Activated CD4-positive, alpha-beta T cell treated with anti-CD3 and anti-CD28 coated beads, Interleukin-2, Interleukin-4, amounts not matched to agents 100 ng/mL and 50 ng/mL, durations not matched to agents 16 hours and 8 hours (primary cell): ENCODE data around the gene SLC43A1.

Experiments
- DNase-seq: peaks from one replicate; pipeline ENCODE4 v3.0.0-alpha.2; 2020; ENCODE audit warnings: low spot score

SLC43A1 gene

DNA sequence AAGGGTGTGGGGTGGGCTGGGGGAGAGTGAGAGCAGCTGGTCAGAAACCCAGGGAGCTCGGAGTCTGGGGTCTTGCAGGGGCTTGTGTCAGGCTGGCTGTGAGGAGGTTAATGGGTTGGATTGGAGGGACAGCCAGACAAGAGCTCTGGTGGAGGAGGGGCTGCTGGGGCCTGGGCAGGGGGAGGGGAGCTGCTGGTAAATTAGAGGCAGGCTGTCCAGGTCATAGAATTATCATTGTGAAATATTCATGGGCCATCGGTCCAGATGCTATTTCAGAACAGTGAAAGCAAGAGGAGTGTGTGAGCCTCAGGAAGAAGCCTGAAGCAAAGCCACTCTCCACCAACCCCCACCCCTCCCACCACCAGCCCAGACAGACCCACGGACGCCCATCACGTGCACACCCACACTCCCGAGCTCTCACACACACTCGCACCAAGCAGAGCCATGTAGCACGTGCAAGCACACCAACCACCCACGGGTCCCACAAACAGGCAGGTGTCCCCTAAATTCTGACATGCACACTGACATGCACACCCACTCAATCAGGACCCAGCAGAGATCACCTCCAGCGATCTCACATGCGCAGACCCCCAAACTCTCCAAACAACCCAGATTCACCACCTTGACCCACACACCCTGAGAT is 36.4 kb downstream of the SLC43A1 start:
- no peak for DNase-seq

DNA sequence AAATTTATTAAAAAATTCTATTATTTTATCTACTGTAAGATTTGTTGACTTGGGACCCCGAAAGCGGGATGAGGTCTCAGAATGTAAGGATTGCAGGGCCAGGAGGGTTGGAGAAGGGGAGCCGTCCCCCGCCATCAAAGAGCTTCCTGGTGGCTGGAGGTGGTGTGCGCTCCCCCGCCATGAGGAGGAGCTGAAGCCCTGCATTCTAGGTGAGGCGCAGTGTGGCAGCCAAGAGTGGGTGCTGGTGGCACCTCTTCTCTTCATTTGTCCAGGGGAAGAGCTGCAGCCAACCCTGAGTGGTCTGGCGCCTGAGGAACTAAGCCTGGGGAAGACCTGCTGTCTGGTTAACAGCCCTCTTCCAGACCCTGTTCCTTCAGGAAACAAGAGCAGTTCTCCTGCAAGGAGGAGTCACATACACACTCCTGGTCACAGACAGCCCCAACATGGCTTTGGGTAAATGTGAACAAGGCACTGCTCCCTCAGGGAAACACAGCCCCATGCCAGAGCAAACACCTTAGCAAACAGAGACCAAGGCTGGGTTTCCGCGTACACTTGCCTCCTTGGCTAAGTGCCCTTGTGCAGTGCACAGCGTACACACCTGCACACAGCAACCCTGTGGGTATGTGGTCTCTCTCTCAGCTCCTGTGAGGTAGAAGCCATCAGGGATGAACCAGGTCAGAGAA is 37.9 kb downstream of the SLC43A1 start:
- no peak for DNase-seq

- no peak for DNase-seq
These were observed 38.6 kb downstream of the SLC43A1 start for GRCh38 chr11:57476757-57477506.

GRCh38 chr11:57476047-57476756 is 39.3 kb downstream of the SLC43A1 start:
- DNase-seq, result no peak

DNA sequence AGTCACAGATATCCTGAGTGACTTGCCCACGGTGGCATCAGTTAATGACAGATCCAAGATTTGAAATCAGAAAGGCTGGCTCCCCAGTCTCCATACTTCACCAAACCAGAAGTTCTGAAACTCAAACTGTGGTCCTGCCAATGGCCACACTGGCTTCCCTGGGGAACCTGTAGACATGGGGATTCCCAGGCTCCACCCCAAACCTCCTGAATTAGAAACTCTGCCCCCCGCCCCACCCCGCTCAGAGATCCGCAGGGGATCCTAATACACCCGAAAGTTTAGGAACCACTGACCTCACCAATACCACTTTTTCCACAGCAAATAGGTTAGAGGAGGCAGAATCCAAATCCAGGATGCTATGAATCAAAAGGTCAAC is 39.8 kb downstream of the SLC43A1 start:
- no peak for DNase-seq

DNA sequence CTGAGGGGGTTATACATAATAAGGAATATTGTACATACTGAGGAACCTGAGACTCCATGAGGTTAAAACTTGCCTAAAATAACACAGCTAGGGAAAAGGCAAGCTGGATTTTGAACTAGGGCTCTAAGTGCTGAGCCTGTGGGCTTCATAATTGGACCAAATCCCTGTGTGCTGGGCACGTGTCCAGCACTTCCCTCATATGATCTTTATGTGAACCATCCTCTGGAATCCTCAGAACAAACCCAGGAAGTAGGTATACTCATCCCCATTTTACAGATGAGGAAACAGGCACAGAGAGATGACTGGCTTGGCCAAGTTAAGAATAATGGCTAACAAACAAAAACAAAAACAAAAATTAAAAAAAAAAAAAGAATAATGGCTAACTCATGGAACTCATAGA is 40.3 kb downstream of the SLC43A1 start:
- DNase-seq, result no peak

GRCh38 chr11:57474803-57475115 is 40.7 kb downstream of the SLC43A1 start:
- no peak for DNase-seq

DNA sequence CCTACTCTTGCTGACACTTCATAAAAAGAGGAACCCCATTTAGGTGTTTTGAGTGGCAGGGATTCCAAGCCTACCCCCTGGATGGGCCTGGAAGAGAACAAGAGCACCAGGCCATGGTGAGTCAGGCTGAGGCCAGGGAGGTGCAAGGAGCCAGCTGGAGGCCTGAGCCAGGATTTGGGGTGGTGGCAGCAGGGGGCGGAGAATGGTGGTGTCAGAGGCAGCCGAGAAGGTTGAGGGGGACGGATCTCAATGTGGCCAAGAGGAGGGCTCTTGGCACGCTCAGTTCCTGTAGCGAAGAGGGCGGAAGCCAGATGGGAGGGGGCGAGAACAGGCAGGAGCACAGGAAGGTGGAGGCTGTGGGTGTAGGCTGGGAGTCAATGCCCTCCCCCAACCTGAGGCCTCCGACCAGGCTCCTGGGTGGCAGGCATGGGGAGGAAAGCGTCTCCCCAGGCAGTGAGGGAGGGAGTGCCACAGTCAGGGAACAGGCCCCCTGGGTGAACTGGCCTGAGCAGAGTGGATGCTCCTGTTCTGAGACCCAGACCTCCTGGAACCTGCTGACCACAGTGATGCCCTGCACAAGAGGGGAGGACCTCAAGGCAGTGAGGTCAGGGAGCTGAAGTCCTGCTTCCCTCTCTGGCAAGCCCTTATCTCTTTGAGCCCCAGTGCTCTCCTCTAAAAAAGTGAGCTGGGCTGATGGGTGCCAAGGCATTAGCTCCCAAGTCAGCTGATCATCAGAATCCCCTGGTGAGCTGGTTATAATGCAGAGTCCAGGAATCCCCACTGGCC is 41.3 kb downstream of the SLC43A1 start:
- DNase-seq, result peak; percentile 35

DNA sequence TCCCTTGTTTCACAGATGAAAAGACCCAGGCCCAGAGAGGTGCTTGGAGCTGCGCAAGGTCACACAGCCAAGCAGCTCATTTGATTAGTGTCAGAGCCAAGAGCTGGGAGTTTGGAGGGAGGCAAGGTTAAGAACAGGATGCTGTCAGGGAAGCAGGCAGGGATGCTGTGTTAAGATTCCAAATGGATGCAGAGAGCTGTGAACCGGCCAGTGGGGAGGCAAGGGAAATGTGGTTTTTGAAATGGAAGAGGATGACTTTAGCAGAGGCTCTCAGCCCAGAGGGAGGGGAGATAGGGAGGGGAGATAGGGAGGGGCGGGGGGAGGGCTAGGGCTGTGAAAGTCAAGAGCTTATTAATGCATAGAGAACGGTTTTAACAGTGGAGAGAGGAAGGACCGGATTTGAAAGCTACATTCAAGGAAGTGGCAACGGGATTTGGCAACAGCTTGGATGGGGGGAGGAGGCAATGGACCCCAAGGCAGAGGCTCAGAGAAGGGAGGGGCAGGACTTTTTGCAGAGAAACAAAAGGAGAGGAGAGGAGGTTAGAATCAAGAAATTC is 42.1 kb downstream of the SLC43A1 start:
- no peak for DNase-seq

GRCh38 chr11:57471496-57471895 is 44.0 kb downstream of the SLC43A1 start:
- no peak for DNase-seq

DNA sequence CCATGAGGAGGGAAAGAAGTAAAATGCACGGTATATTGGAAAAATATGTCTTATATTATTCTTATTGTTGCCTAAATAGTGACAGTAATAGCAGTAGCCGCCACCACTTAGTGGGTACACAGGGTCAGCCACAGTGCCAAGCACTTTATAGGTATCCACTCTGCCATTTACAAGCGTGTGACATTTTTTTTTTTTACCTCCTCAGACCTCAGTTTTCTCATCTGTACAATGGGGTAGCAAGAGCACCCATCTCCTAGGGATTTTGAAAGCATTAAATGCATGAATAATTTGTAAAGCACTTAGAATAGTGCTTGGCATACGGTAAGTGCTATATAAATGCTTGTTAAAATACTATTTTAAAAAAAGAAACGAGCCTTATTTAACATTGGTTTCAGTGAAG is 46.2 kb downstream of the SLC43A1 start:
- no peak for DNase-seq

GRCh38 chr11:57468276-57468675 is 47.2 kb downstream of the SLC43A1 start:
- DNase-seq, result no peak

DNA sequence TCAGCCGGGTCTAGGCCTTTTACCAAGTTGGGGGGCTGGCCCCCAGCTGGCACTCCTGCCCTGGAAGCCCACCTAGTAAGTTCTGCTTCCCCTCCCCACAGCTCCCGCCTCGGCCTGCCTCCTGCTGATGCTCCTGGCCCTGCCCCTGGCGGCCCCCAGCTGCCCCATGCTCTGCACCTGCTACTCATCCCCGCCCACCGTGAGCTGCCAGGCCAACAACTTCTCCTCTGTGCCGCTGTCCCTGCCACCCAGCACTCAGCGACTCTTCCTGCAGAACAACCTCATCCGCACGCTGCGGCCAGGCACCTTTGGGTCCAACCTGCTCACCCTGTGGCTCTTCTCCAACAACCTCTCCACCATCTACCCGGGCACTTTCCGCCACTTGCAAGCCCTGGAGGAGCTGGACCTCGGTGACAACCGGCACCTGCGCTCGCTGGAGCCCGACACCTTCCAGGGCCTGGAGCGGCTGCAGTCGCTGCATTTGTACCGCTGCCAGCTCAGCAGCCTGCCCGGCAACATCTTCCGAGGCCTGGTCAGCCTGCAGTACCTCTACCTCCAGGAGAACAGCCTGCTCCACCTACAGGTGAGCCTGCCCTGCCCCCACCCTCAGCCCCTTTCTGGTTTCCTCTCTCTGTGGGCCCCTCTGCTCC is 47.9 kb downstream of the SLC43A1 start:
- no peak for DNase-seq

DNA sequence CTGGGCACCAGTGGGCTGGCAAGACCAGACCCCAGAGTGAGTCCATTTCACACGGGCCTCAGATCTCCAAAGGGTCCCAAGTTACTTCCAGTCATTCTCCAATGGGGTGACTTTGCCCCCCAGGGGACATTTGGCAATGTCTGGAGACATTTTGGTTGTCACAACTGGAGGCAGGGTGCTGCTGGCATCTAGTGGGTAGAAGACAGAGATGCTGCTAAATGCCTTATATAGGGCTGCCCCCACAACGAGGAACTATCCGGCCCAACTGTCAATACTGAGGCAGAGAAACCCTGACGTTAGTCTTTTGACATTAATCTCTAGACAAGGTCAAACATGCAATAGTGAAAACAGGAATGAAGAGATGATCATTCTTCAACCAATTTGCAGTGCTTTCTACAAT is 48.8 kb downstream of the SLC43A1 start:
- DNase-seq, result no peak

- DNase-seq, result no peak
These were observed 50.8 kb downstream of the SLC43A1 start for GRCh38 chr11:57464539-57465181.

GRCh38 chr11:57463671-57464538 is 51.6 kb downstream of the SLC43A1 start:
- DNase-seq, result no peak

GRCh38 chr11:57462597-57462996 is 52.9 kb downstream of the SLC43A1 start:
- no peak for DNase-seq

GRCh38 chr11:57461841-57462489 is 53.5 kb downstream of the SLC43A1 start:
- no peak for DNase-seq
